Cardiac fibroblast (primary cell): ENCODE measurements around the gene CCDC6.

Source experiments
- DNase-seq, 2 donors: peaks; one replicate each; pipeline versions ENCODE4 v3.0.0 to v3.0.0-alpha.2; 2010; ENCODE audit warnings: low read depth in 2 of 2
- H3K4me3 ChIP-seq, 2 donors: replicated peaks in 1 of 2; 1 replicate in 1 of 2; 2 replicates in 1 of 2; pipeline ENCODE4 v1.5.1; 2011; ENCODE audit warnings: low read depth in 2 of 2, low read length in 2 of 2, mild to moderate bottlenecking in 2 of 2, moderate library complexity in 1 of 2
- CTCF ChIP-seq: IDR thresholded peaks from one replicate; pipeline ENCODE4 v1.5.1; 2011; ENCODE audit warnings: low read depth, mild to moderate bottlenecking, low read length, inconsistent platforms

Gene CCDC6

GRCh38 chr10:59823111-59823510 lies 83.2 kb downstream of the CCDC6 start:
- no peak for DNase-seq
- no peak overlapping the region for H3K4me3 ChIP-seq
- TF ChIP-seq CTCF, result no peak

DNA sequence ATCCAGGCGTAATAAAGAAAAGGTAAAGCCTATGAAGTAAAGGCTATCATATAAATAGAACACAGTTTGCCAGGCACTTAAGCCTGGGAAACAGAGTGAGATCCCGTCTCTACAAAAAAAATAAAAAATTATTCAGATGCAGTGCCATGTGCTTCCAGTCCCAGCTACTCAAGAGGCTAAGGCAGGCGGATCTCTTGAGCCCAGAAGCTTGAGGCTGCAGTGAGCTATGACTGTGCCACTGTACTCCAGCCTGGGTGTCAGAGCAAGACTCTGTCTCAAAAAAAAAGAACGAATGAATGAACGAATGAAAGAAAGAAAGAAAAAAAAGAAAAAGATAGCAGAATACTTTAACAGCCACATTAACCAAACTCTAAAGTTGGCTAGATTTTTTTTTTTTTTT lies 85.9 kb downstream of the CCDC6 start:
- no peak overlapping the region for H3K4me3 ChIP-seq
- DNase-seq, result no peak
- no peak for TF ChIP-seq CTCF

GRCh38 chr10:59819683-59820082 lies 86.7 kb downstream of the CCDC6 start:
- DNase-seq, result no peak
- no peak overlapping the region for H3K4me3 ChIP-seq

GRCh38 chr10:59819265-59819664 lies 87.1 kb downstream of the CCDC6 start:
- DNase-seq, result no peak
- H3K4me3 ChIP-seq, result no peak overlapping the region
- no peak for TF ChIP-seq CTCF

More at GRCh38 chr10:59819683-59820082, 86.7 kb downstream of the CCDC6 start:
- TF ChIP-seq CTCF, result no peak

DNA sequence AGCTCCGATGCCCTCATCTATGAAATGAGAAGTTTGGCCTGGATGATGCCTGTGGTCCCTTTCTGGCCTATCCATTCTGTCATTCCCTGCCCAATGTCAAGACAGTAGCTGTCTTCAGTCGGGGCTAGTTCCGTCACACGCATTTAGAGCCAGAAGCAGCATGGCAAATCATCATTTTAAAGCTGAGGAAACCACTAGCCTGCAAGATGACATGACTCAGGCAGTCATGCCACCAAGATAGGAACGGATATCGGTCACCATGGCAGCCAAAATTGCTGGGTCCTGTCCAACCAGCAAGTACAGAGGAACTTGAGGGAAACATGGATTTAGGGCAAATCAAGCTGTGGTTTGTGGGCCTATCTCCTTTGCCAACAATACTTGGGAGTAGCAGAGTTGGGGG lies 88.6 kb downstream of the CCDC6 start:
- TF ChIP-seq CTCF, result no peak
- no peak overlapping the region for H3K4me3 ChIP-seq
- DNase-seq, result peak; percentile 42 to 67

GRCh38 chr10:59814878-59815277 lies 91.5 kb downstream of the CCDC6 start:
- no peak for TF ChIP-seq CTCF

DNA sequence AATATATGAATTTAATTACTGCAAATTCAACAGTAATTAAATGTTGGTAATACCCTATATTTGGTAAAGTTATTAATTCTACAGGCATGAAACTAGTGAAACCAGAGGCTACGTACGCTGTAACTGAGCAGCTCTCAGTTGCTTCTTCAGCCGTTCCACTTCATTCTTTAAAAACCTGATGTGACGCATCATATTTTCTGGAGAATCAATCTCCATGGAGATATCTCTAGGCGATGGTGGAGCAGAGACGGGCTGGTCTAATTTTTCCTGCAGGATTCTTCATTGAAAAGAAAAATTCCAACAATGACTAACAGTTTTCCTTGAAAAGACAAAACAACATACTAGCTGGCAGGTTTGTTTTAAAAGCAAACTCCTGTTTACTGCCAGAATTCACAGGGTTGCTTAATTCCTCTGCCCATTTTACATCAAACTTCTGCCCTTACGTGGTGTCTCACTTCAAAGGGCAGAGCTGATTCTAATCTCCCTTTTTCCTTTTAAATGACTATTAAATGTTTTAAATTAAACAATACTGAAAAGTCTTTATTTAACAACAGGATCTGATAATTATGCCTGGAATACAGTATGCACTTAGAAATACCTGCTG lies 93.7 kb downstream of the CCDC6 start:
- no peak overlapping the region for H3K4me3 ChIP-seq
- DNase-seq, result no peak
- no peak for TF ChIP-seq CTCF

More at GRCh38 chr10:59814878-59815277, 91.5 kb downstream of the CCDC6 start:
- DNase-seq, result no peak
- H3K4me3 ChIP-seq, result no peak overlapping the region
